ENCODE data around the gene CEACAM6. TPM values are rescaled to one million over a fixed set of nuclear protein-coding genes. Genes with fewer than 3 reads are reported as not detected.
A peak's percentile ranks its signal among the peaks of the same experiment; 100 is the strongest.

Gene CEACAM6
- total RNA-seq, 4 donors from 2014 or later = 70.8 to 288 (median 176) TPM

DNA sequence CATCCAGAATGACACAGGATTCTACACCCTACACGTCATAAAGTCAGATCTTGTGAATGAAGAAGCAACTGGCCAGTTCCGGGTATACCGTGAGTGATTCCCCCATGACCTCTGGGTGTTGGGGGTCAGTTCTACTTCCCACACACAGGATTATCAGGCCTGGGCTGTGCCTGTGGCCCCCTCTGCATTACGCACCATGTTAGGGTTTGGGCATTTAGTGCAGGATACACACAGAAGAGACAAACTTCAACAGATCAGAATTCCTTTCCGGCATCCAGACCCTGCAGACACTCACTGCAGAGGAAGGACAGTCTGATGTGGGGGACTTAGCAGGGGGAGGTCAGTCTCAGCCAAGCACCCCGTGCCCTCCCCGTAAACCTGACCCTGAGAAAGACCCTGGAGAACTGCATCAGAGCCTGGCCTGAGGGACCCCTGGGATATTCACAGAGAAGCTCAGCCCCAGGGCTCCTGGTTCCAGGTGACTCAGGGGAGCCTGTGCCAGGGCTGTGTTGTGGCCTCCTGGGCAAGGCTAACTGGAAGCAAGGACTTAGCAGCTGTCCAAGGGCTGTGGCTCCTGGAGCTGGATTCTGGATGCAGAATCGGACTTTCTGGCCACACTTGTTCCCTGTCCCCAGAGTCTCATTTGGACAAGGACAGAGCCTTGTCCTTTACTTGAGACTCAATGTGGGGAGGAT lies 45.2 kb upstream of the CEACAM6 start:
- no peaks in the 10 kb centered on the region for H3K9me3 ChIP-seq
- peak overlapping the region in 1 of 4 donors; percentile 6 for H3K27ac ChIP-seq
- H3K4me3 ChIP-seq = peak overlapping the region; percentile 7 to 38 (median 34)
- 77% methylated on average over 7 of the region's 8 CpGs; no CpG with 5 or more reads in 1 of the 2 donors for WGBS, 2 donors
- TF ChIP-seq POLR2A (IDR thresholded peaks at IDR 0.05) = no peak
- TF ChIP-seq, protein P1, sequence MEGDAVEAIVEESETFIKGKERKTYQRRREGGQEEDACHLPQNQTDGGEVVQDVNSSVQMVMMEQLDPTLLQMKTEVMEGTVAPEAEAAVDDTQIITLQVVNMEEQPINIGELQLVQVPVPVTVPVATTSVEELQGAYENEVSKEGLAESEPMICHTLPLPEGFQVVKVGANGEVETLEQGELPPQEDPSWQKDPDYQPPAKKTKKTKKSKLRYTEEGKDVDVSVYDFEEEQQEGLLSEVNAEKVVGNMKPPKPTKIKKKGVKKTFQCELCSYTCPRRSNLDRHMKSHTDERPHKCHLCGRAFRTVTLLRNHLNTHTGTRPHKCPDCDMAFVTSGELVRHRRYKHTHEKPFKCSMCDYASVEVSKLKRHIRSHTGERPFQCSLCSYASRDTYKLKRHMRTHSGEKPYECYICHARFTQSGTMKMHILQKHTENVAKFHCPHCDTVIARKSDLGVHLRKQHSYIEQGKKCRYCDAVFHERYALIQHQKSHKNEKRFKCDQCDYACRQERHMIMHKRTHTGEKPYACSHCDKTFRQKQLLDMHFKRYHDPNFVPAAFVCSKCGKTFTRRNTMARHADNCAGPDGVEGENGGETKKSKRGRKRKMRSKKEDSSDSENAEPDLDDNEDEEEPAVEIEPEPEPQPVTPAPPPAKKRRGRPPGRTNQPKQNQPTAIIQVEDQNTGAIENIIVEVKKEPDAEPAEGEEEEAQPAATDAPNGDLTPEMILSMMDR (IDR thresholded peaks at IDR 0.05) = no peak
- peaks cover 0 to 4% (median 0%) of the 10 kb centered on the region in 3 donors for H3K36me3 ChIP-seq
- intact Hi-C loops (cut with DNase I) = no loop called here
- peaks cover 0 to 75% (median 0%) of the 10 kb centered on the region in 4 donors for H3K27me3 ChIP-seq
- peaks cover 0 to 8% (median 0%) of the 10 kb centered on the region in 3 donors for H3K4me1 ChIP-seq
- DNase-seq = no peak

- WGBS, 2 donors = 77 to 80% methylated on average over 10 to 12 of the region's 13 CpGs
- no peak overlapping the region for H3K27ac ChIP-seq
These were observed 43.7 kb upstream of the CEACAM6 start for GRCh38 chr19:41711376-41712261.

GRCh38 chr19:41714598-41714997 lies 40.7 kb upstream of the CEACAM6 start:
- no peak for DNase-seq
- Histone ChIP-seq H3K4me3 (no peak overlapping the region), H3K4me1 (no peaks in the 10 kb centered on the region), H3K36me3 (peaks cover 0 to 17% (median 0%) of the 10 kb centered on the region in 3 donors), H3K27ac (no peak overlapping the region), H3K9me3 (no peaks in the 10 kb centered on the region), H3K27me3 (peaks cover 0 to 73% (median 0%) of the 10 kb centered on the region in 4 donors)
- WGBS, 2 donors = 58 to 72% methylated on average over 3 of the region's 5 CpGs
- intact Hi-C loops (cut with DNase I) = no loop called here
- TF ChIP-seq POLR2A (IDR thresholded peaks at IDR 0.05) = no peak
- TF ChIP-seq, protein P1 (IDR thresholded peaks at IDR 0.05) = no peak

More at GRCh38 chr19:41711376-41712261, 43.7 kb upstream of the CEACAM6 start:
- Histone ChIP-seq H3K27me3 (peaks cover 0 to 75% (median 0%) of the 10 kb centered on the region in 4 donors), H3K4me3 (peak overlapping the region in 3 of 4 donors; percentile 18 to 38 (median 32)), H3K36me3 (peaks cover 0 to 12% (median 0%) of the 10 kb centered on the region in 3 donors), H3K9me3 (no peaks in the 10 kb centered on the region), H3K4me1 (peaks cover 0 to 8% (median 0%) of the 10 kb centered on the region in 3 donors)
- no peak for TF ChIP-seq POLR2A (IDR thresholded peaks at IDR 0.05)
- TF ChIP-seq, protein P1 (IDR thresholded peaks at IDR 0.05) = no peak
- no peak for DNase-seq
- intact Hi-C loops (cut with DNase I) = no loop called here

DNA sequence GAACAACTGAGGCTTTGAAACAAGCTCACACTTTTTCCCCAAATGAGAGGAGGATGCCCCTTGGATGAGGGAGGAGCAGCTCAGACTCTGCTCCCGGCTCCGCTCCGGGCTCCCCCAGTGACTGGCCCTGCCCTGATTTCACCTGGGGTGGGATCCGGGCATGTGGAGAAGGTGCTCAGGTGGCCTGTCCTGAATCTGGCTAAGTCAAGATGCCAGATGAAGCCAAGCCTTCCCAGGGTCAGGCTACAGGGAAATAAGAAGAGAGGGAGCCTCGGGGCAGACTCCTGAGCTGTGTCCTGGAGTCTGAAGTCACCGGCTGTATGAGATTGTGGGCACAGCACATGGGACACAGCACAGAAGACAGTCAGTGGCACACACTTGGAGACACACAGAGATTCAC lies 36.6 kb upstream of the CEACAM6 start:
- DNase-seq = no peak
- Histone ChIP-seq H3K4me3 (no peak overlapping the region), H3K27me3 (peaks cover 0 to 74% (median 0%) of the 10 kb centered on the region in 4 donors), H3K4me1 (no peaks in the 10 kb centered on the region), H3K9me3 (no peaks in the 10 kb centered on the region), H3K27ac (no peak overlapping the region), H3K36me3 (peaks cover 0 to 21% (median 0%) of the 10 kb centered on the region in 3 donors)
- intact Hi-C loops (cut with DNase I) = no loop called here
- 62 to 77% methylated on average over 2 of the region's 6 CpGs for WGBS, 2 donors
- TF ChIP-seq, protein P1 (IDR thresholded peaks at IDR 0.05) = no peak
- no peak for TF ChIP-seq POLR2A (IDR thresholded peaks at IDR 0.05)
